ENCODE data around the gene BANK1. TPM values are rescaled to one million over a fixed set of nuclear protein-coding genes. Genes with fewer than 3 reads are reported as not detected.
A peak's percentile ranks its signal among the peaks of the same experiment; 100 is the strongest.

The BANK1 gene
- total and polyA plus RNA-seq, 10 of the 15 experiments (the other 5 are each of a cell fraction or from before 2014, with no cell fraction given) = 0.13 to 2.1 (median 0.42) TPM

DNA sequence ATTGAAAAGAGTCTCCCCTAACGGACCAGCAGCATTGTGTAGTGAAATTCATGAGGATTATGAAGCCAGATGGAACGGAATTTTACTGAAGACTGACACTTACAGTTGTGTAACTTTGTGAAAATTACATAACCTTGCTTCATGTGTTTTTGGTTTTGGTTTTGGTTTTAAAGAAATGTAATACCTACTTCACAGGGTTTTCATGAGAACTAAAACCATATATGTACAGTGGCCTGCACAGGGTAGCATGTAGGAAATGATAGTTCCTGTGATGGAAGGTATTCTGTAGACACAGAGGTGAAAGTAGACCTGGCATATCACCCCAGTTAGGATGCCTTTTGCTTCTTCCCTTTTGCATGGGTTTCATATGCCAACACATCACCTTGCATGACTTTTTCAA, 247.0 kb downstream of the BANK1 start:
- BruUV-seq (replicated peaks) = no TSS peak
- H3K36me3 ChIP-seq (ENCODE audit: control insufficient read depth in 2 of 2, insufficient read depth in 2 of 2, low read length in 1 of 2) = no peaks in the 10 kb centered on the region
- POLR2A ChIA-PET = no interaction called here
- no peak for TF ChIP-seq ZNF24 (IDR thresholded peaks at IDR 0.05)
- TF ChIP-seq, protein P1, sequence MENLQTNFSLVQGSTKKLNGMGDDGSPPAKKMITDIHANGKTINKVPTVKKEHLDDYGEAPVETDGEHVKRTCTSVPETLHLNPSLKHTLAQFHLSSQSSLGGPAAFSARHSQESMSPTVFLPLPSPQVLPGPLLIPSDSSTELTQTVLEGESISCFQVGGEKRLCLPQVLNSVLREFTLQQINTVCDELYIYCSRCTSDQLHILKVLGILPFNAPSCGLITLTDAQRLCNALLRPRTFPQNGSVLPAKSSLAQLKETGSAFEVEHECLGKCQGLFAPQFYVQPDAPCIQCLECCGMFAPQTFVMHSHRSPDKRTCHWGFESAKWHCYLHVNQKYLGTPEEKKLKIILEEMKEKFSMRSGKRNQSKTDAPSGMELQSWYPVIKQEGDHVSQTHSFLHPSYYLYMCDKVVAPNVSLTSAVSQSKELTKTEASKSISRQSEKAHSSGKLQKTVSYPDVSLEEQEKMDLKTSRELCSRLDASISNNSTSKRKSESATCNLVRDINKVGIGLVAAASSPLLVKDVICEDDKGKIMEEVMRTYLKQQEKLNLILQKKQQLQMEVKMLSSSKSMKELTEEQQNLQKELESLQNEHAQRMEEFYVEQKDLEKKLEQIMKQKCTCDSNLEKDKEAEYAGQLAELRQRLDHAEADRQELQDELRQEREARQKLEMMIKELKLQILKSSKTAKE (IDR thresholded peaks at IDR 0.05; ENCODE audit: low read depth, poor library complexity, severe bottlenecking) = no peak
- no peak for TF ChIP-seq NFIC (IDR thresholded peaks at IDR 0.05; ENCODE audit: low read depth, low read length)
- TF ChIP-seq, protein P2, sequence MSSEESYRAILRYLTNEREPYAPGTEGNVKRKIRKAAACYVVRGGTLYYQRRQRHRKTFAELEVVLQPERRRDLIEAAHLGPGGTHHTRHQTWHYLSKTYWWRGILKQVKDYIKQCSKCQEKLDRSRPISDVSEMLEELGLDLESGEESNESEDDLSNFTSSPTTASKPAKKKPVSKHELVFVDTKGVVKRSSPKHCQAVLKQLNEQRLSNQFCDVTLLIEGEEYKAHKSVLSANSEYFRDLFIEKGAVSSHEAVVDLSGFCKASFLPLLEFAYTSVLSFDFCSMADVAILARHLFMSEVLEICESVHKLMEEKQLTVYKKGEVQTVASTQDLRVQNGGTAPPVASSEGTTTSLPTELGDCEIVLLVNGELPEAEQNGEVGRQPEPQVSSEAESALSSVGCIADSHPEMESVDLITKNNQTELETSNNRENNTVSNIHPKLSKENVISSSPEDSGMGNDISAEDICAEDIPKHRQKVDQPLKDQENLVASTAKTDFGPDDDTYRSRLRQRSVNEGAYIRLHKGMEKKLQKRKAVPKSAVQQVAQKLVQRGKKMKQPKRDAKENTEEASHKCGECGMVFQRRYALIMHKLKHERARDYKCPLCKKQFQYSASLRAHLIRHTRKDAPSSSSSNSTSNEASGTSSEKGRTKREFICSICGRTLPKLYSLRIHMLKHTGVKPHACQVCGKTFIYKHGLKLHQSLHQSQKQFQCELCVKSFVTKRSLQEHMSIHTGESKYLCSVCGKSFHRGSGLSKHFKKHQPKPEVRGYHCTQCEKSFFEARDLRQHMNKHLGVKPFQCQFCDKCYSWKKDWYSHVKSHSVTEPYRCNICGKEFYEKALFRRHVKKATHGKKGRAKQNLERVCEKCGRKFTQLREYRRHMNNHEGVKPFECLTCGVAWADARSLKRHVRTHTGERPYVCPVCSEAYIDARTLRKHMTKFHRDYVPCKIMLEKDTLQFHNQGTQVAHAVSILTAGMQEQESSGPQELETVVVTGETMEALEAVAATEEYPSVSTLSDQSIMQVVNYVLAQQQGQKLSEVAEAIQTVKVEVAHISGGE (CRISPR knock-in tag; IDR thresholded peaks at IDR 0.05) = no peak
- no peak for TF ChIP-seq YBX1 (IDR thresholded peaks at IDR 0.05)
- TF ChIP-seq, protein P3, sequence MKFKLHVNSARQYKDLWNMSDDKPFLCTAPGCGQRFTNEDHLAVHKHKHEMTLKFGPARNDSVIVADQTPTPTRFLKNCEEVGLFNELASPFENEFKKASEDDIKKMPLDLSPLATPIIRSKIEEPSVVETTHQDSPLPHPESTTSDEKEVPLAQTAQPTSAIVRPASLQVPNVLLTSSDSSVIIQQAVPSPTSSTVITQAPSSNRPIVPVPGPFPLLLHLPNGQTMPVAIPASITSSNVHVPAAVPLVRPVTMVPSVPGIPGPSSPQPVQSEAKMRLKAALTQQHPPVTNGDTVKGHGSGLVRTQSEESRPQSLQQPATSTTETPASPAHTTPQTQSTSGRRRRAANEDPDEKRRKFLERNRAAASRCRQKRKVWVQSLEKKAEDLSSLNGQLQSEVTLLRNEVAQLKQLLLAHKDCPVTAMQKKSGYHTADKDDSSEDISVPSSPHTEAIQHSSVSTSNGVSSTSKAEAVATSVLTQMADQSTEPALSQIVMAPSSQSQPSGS (IDR thresholded peaks at IDR 0.05; ENCODE audit: low read length) = no peak
- TF ChIP-seq, protein P4, sequence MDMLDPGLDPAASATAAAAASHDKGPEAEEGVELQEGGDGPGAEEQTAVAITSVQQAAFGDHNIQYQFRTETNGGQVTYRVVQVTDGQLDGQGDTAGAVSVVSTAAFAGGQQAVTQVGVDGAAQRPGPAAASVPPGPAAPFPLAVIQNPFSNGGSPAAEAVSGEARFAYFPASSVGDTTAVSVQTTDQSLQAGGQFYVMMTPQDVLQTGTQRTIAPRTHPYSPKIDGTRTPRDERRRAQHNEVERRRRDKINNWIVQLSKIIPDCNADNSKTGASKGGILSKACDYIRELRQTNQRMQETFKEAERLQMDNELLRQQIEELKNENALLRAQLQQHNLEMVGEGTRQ (IDR thresholded peaks at IDR 0.05; ENCODE audit: borderline replicate concordance, low read depth, low read length) = no peak
- TF ChIP-seq MEF2B (IDR thresholded peaks at IDR 0.05; ENCODE audit: partially characterized antibody, poor library complexity, severe bottlenecking) = no peak
- no peak for TF ChIP-seq CREM (IDR thresholded peaks at IDR 0.05; ENCODE audit: low read depth)
- TF ChIP-seq, protein P5, sequence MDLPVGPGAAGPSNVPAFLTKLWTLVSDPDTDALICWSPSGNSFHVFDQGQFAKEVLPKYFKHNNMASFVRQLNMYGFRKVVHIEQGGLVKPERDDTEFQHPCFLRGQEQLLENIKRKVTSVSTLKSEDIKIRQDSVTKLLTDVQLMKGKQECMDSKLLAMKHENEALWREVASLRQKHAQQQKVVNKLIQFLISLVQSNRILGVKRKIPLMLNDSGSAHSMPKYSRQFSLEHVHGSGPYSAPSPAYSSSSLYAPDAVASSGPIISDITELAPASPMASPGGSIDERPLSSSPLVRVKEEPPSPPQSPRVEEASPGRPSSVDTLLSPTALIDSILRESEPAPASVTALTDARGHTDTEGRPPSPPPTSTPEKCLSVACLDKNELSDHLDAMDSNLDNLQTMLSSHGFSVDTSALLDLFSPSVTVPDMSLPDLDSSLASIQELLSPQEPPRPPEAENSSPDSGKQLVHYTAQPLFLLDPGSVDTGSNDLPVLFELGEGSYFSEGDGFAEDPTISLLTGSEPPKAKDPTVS (IDR thresholded peaks at IDR 0.05; ENCODE audit: low read depth, low read length) = no peak
- no peak for TF ChIP-seq FOS (IDR thresholded peaks at IDR 0.05; ENCODE audit: borderline replicate concordance, extremely low read depth, insufficient read length)
- no peak for TF ChIP-seq MTA3 (IDR thresholded peaks at IDR 0.05; ENCODE audit: borderline replicate concordance, low read length)
- no peak for TF ChIP-seq PAX5 (IDR thresholded peaks at IDR 0.05; ENCODE audit: borderline replicate concordance, low read depth, low read length)
- TF ChIP-seq EGR1 (IDR thresholded peaks at IDR 0.05; ENCODE audit: borderline replicate concordance in 1 of 2, low read depth in 2 of 2, low read length in 2 of 2) = no peak
- TF ChIP-seq PML (IDR thresholded peaks at IDR 0.05; ENCODE audit: low read length) = no peak
- TF ChIP-seq RELA (IDR thresholded peaks at IDR 0.05; ENCODE audit: borderline replicate concordance, partially characterized antibody) = no peak

More for the DNA sequence above, 247.0 kb downstream of the BANK1 start:
- ChIA-PET CTCF (no interaction called here), RAD21 (ENCODE audit: unreplicated experiment) (no interaction called here), SMC1A (ENCODE audit: uncharacterized antibody, unreplicated experiment) (interaction anchor here (1.0 kb wide), 1 partner anchor 8 kb away, joined by 3 read pairs; no protein-coding TSS in a partner anchor)
- Histone ChIP-seq H4K20me1 (ENCODE audit: control insufficient read depth, insufficient read depth) (no peaks in the 10 kb centered on the region), H3K27ac (ENCODE audit: control insufficient read depth, insufficient read depth) (no peak overlapping the region), H3K4me3 (no peak overlapping the region), H3K4me2 (ENCODE audit: control insufficient read depth, insufficient read depth) (0 out of 2 replicates have a peak overlapping the region, but pooled peaks have one; percentile 7), H3K27me3 (replicated peaks in 1 of 2; ENCODE audit: control insufficient read depth in 2 of 2, insufficient read depth in 2 of 2, low read length in 1 of 2) (no peaks in the 10 kb centered on the region), H3K9ac (ENCODE audit: control insufficient read depth, insufficient read depth, low read length) (no peak overlapping the region), H3K4me1 (ENCODE audit: control insufficient read depth, insufficient read depth, low read length) (no peaks in the 10 kb centered on the region), H2AFZ (ENCODE audit: control insufficient read depth, low read depth, low read length) (no peak overlapping the region; the same call in 1 of the 2 replicates), H3K79me2 (ENCODE audit: control insufficient read depth, insufficient read depth, low read length) (no peaks in the 10 kb centered on the region), H3K9me3 (replicated peaks; ENCODE audit: control insufficient read depth, insufficient read depth, low read length) (no peaks in the 10 kb centered on the region)
- DNase-seq (ENCODE audit: low read depth, low spot score) (no peak), FAIRE-seq (no peak), ATAC-seq (peak; percentile 58)
- in situ Hi-C loops (cut with MboI) = no loop called here
- 0% methylated on average over 2 of the region's 2 CpGs for whole genome bisulfite sequencing (ENCODE audit: insufficient coverage, insufficient replicate concordance, low lambda C conversion rate, missing lambda C conversion rate)
- intact Hi-C loops (cut with micrococcal nuclease; ENCODE audit: unreplicated experiment) = no loop called here

Data from GM12878 (cell line).